Effector memory CD4-positive, alpha-beta T cell (primary cell): ENCODE results near the gene DNAH10.

ENCODE experiments used
- DNase-seq, 3 donors: peaks; one replicate each; pipeline ENCODE4 v3.0.0-alpha.2; 2020
- H3K27ac ChIP-seq: 2 replicates; pipeline ENCODE4 v1.7.0; 2013; ENCODE audit warnings: mild to moderate bottlenecking, low read length, moderate library complexity; ENCODE audit not compliant: insufficient read depth, poor library complexity, severe bottlenecking
- H3K27me3 ChIP-seq: replicated peaks from 2 replicates; pipeline ENCODE4 v1.7.0; 2013; ENCODE audit warnings: mild to moderate bottlenecking, low read length; ENCODE audit not compliant: insufficient read depth, control insufficient read depth, poor library complexity, severe bottlenecking
- H3K36me3 ChIP-seq: 2 replicates; pipeline ENCODE4 v1.7.0; 2013; ENCODE audit warnings: mild to moderate bottlenecking, low read length, moderate library complexity; ENCODE audit not compliant: control insufficient read depth, insufficient read depth
- H3K4me1 ChIP-seq: 2 replicates; pipeline ENCODE4 v1.7.0; 2013; ENCODE audit warnings: low read length, mild to moderate bottlenecking; ENCODE audit not compliant: control insufficient read depth, insufficient read depth, poor library complexity, severe bottlenecking
- H3K4me3 ChIP-seq: 2 replicates; pipeline ENCODE4 v1.7.0; 2013; ENCODE audit warnings: low read length, low read depth, mild to moderate bottlenecking; ENCODE audit not compliant: insufficient read depth, poor library complexity, severe bottlenecking
- H3K9me3 ChIP-seq: 2 replicates; pipeline ENCODE4 v1.7.0; 2013; ENCODE audit warnings: mild to moderate bottlenecking, low read length, moderate library complexity; ENCODE audit not compliant: control insufficient read depth
- total RNA-seq, 3 donors: gene quantifications; one replicate each; lab custom pipeline; 2026; lab: John Stamatoyannopoulos, UW

The DNAH10 gene
- total RNA-seq = 0.35 to 0.52 (median 0.39) reads per million in 3 donors

GRCh38 chr12:123761841-123762714 lies at the start of gene DNAH10:
Gene DNAH10 (plus strand): TSS chr12:123762301. CDS start chr12:123762337, 36 bp downstream.
- H3K4me1 ChIP-seq = peaks cover 3% of the 10 kb centered on the region
- peaks cover 5% of the 10 kb centered on the region for H3K36me3 ChIP-seq
- no peaks in the 10 kb centered on the region for H3K27me3 ChIP-seq
- no peak within 1 kb of the TSS for H3K27ac ChIP-seq
- DNase-seq = no peak
- no peaks in the 10 kb centered on the region for H3K9me3 ChIP-seq
- peak within 1 kb of the TSS; percentile 48 for H3K4me3 ChIP-seq

GRCh38 chr12:123712780-123713319 lies 49.3 kb upstream of the DNAH10 start:
- peak overlapping the region; percentile 93 for H3K4me3 ChIP-seq
- H3K27ac ChIP-seq = peak overlapping the region; percentile 55
- no peaks in the 10 kb centered on the region for H3K9me3 ChIP-seq
- no peaks in the 10 kb centered on the region for H3K36me3 ChIP-seq
- DNase-seq = no peak
- H3K27me3 ChIP-seq = no peaks in the 10 kb centered on the region
- H3K4me1 ChIP-seq = peaks cover 18% of the 10 kb centered on the region

DNA sequence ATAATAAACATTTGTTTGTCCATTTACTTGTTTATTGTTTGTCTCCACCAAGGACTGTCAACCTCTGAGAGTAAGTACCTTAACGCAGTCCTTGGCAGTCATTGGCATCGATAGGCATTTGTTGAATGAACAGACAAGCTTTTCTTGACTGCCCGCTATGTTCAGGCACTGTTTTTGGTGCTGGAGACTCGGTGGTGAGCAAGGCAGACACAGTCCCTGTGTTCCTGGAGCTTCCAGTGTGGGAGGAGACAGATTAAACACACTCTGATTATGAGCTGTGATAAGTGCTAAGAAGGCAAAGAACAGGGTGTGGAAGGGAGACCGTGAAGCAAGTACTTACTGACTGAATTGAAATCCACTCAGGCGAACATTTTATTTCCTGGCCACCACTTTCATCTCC lies 48.7 kb upstream of the DNAH10 start:
- H3K9me3 ChIP-seq = no peaks in the 10 kb centered on the region
- no peaks in the 10 kb centered on the region for H3K36me3 ChIP-seq
- H3K27me3 ChIP-seq = no peaks in the 10 kb centered on the region
- no peak overlapping the region for H3K27ac ChIP-seq
- no peak for DNase-seq
- peak overlapping the region; percentile 93 for H3K4me3 ChIP-seq
- H3K4me1 ChIP-seq = peaks cover 18% of the 10 kb centered on the region

- peak overlapping the region; percentile 93 for H3K4me3 ChIP-seq
- H3K27ac ChIP-seq = no peak overlapping the region
- H3K9me3 ChIP-seq = no peaks in the 10 kb centered on the region
- H3K27me3 ChIP-seq = no peaks in the 10 kb centered on the region
- no peak for DNase-seq
- no peaks in the 10 kb centered on the region for H3K36me3 ChIP-seq
- peaks cover 18% of the 10 kb centered on the region for H3K4me1 ChIP-seq
Observed at GRCh38 chr12:123713823-123714585, 48.1 kb upstream of the DNAH10 start.

DNA sequence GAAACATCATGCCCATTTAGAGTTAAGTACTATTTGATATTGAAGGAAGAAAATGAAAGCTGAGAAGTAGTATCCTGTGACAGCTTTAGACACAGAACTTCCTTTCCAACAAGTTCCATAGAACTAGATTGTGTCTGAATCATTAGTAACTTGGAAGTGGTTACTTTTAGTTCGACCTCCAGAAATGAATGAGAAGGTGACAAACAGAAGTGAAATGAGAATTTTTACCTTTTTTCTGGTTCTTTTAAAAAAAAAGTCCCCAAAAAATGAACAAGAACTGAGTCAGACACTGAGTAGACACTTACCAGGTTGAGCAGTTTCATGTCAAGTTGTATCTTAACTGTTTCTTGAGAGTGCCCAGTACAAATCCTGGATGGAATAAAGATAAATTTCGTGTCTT lies 46.9 kb upstream of the DNAH10 start:
- H3K36me3 ChIP-seq = peaks cover 4% of the 10 kb centered on the region
- H3K4me1 ChIP-seq = peaks cover 18% of the 10 kb centered on the region
- DNase-seq = no peak
- no peaks in the 10 kb centered on the region for H3K27me3 ChIP-seq
- H3K27ac ChIP-seq = no peak overlapping the region
- H3K4me3 ChIP-seq = no peak overlapping the region
- no peaks in the 10 kb centered on the region for H3K9me3 ChIP-seq

DNA sequence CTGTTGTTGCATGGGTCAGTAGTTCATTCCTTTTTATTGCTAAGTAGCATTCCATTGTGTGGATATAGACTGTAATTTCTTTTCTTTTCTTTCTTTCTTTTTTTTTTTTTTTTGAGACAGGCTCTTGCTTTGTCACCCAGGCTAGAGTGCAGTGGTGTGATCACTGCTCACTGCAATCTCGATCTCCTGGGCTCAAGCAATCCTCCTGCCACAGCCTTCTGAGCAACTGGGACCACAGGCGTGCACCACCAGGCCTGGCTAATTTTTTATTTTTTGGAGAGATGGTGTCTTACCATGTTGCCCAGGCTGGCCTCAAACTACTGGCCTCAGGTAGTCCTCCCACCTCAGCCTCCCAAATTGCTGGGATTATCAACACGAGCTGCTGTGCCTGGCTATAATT lies 44.8 kb upstream of the DNAH10 start:
- H3K4me1 ChIP-seq = peaks cover 14% of the 10 kb centered on the region
- H3K9me3 ChIP-seq = no peaks in the 10 kb centered on the region
- H3K27ac ChIP-seq = no peak overlapping the region
- no peaks in the 10 kb centered on the region for H3K27me3 ChIP-seq
- H3K36me3 ChIP-seq = peaks cover 13% of the 10 kb centered on the region
- H3K4me3 ChIP-seq = no peak overlapping the region
- DNase-seq = no peak

DNA sequence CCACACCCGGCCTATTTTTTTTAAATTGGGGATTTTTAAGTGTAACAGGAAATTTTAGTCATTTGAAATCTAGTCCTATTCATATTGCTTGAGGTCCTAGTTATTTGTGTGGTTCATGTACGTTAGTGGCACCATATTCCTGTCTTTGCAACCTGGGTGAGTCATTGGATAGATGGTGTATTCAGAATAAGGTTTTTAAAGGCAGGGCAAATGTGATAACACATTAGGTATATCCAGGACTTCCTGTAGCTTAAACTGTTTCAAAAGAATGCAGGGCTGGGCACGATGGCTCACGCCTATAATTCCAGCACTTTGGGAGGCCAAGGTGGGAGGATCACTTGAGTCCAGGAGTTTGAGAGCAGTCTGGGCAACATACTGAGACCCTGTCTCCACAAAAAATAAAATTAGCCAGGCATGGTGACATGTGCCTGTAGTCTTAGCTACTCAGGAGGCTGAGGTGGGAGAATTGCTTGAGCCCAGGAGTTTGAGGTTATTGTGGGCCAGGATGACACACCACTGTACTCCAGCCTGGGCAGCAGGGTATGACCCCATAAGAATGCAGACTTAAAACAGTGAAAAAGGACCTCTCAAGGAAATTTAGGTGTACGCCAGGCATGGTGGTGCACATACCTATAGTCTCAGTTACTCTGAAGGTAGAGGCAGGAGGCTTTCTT lies 41.8 kb upstream of the DNAH10 start:
- Histone ChIP-seq H3K27ac (no peak overlapping the region), H3K4me3 (no peak overlapping the region), H3K4me1 (no peaks in the 10 kb centered on the region), H3K36me3 (peaks cover 21% of the 10 kb centered on the region), H3K9me3 (no peaks in the 10 kb centered on the region), H3K27me3 (no peaks in the 10 kb centered on the region)
- no peak for DNase-seq

DNA sequence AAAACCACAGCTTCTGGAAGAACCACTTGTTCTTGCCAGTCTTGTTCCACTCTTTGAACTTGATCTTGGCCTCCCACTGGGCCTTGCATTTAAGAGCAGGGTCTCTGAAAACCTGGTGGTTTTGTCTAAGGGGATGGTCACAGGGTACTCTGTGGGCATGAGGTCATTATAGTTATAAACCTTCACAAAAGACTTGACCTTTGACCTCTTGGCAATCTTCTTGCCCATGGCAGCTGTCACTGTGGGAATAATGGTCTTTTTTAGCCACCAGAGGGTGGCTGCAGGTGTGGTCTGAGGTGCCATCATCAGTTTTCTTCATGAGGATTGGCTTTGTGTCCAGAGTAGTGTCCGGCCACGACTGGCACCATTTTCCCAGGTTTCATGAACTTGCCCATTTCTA lies 40.9 kb upstream of the DNAH10 start:
- Histone ChIP-seq H3K36me3 (peaks cover 28% of the 10 kb centered on the region), H3K4me3 (no peak overlapping the region), H3K4me1 (no peaks in the 10 kb centered on the region), H3K27me3 (no peaks in the 10 kb centered on the region), H3K27ac (no peak overlapping the region), H3K9me3 (no peaks in the 10 kb centered on the region)
- DNase-seq = no peak

GRCh38 chr12:123723011-123723410 lies 39.1 kb upstream of the DNAH10 start:
- Histone ChIP-seq H3K9me3 (no peaks in the 10 kb centered on the region), H3K36me3 (peaks cover 42% of the 10 kb centered on the region)

More at GRCh38 chr12:123723011-123723410, 39.1 kb upstream of the DNAH10 start:
- H3K27me3 ChIP-seq = no peaks in the 10 kb centered on the region
- no peak overlapping the region for H3K27ac ChIP-seq
- no peaks in the 10 kb centered on the region for H3K4me1 ChIP-seq
- no peak for DNase-seq
- H3K4me3 ChIP-seq = no peak overlapping the region
